GM06990 (cell line): ENCODE results near the gene AGTRAP.

ENCODE experiments used
- DNase-seq: peaks from one replicate; pipeline ENCODE4 v3.0.0-alpha.2; 2011; ENCODE audit not compliant: insufficient read length; ENCODE audit errors: extremely low read depth
- H3K27me3 ChIP-seq: replicated peaks from 2 replicates; pipeline ENCODE4 v1.6.0; 2011; ENCODE audit warnings: low read length; ENCODE audit not compliant: control insufficient read depth, insufficient read depth
- H3K36me3 ChIP-seq: 2 replicates; pipeline ENCODE4 v1.5.1; 2011; ENCODE audit warnings: low read length; ENCODE audit not compliant: control insufficient read depth, insufficient read depth
- H3K4me3 ChIP-seq: replicated peaks from 2 replicates; pipeline ENCODE4 v1.5.1; 2011; ENCODE audit warnings: low read depth, mild to moderate bottlenecking, control low read depth, low read length
- CTCF ChIP-seq: IDR thresholded peaks from 2 replicates; pipeline ENCODE4 v1.5.1; 2011; ENCODE audit warnings: low read length, control low read depth, mild to moderate bottlenecking, inconsistent platforms; ENCODE audit not compliant: insufficient read depth, poor library complexity, severe bottlenecking

The AGTRAP gene

GRCh38 chr1:11733306-11733705 is 2.6 kb upstream of the AGTRAP start:
- no peak for DNase-seq
- Histone ChIP-seq H3K36me3 (no peaks in the 10 kb centered on the region), H3K27me3 (no peaks in the 10 kb centered on the region), H3K4me3 (no peak overlapping the region)
- TF ChIP-seq CTCF = no peak

- H3K4me3 ChIP-seq = peak overlapping the region; percentile 95
- no peaks in the 10 kb centered on the region for H3K36me3 ChIP-seq
- no peaks in the 10 kb centered on the region for H3K27me3 ChIP-seq
- no peak for DNase-seq
- no peak for TF ChIP-seq CTCF
These were observed 444 bp upstream of the AGTRAP start for GRCh38 chr1:11735531-11735853.

- no peak for TF ChIP-seq CTCF
- peak overlapping the region; percentile 95 for H3K4me3 ChIP-seq
- no peaks in the 10 kb centered on the region for H3K27me3 ChIP-seq
- no peak for DNase-seq
- no peaks in the 10 kb centered on the region for H3K36me3 ChIP-seq
These were observed 1.1 kb downstream of the AGTRAP start for GRCh38 chr1:11736746-11737639.

- H3K27me3 ChIP-seq = no peaks in the 10 kb centered on the region
- no peak for DNase-seq
- TF ChIP-seq CTCF = no peak
- H3K36me3 ChIP-seq = no peaks in the 10 kb centered on the region
- no peak overlapping the region for H3K4me3 ChIP-seq
These were observed 2.2 kb downstream of the AGTRAP start for GRCh38 chr1:11738096-11738495.

- Histone ChIP-seq H3K36me3 (no peaks in the 10 kb centered on the region), H3K4me3 (no peak overlapping the region), H3K27me3 (no peaks in the 10 kb centered on the region)
- no peak for DNase-seq
- TF ChIP-seq CTCF = no peak
These were observed 2.8 kb downstream of the AGTRAP start for GRCh38 chr1:11738783-11739182.
